SH-SY5Y (cell line): ENCODE measurements around the gene ITPR3.

Source experiments
- GATA2 ChIP-seq: IDR thresholded peaks from 2 replicates; pipeline ENCODE4 v1.6.1; 2011; ENCODE audit warnings: mild to moderate bottlenecking, low read depth, low read length
- GATA3 ChIP-seq: IDR thresholded peaks from 2 replicates; pipeline ENCODE4 v1.6.1; 2011; ENCODE audit warnings: low read depth, mild to moderate bottlenecking, low read length, moderate library complexity

The ITPR3 gene

GRCh38 chr6:33716379-33716778 is 95.3 kb downstream of the ITPR3 start:
- TF ChIP-seq GATA3 (no peak), GATA2 (no peak)

- no peak for TF ChIP-seq GATA2
- no peak for TF ChIP-seq GATA3
Observed at GRCh38 chr6:33716890-33717632, 95.9 kb downstream of the ITPR3 start.

GRCh38 chr6:33717934-33718455 is 96.9 kb downstream of the ITPR3 start:
- TF ChIP-seq GATA2 (no peak), GATA3 (no peak)

GRCh38 chr6:33718713-33719112 is 97.6 kb downstream of the ITPR3 start:
- TF ChIP-seq GATA3: no peak
- no peak for TF ChIP-seq GATA2

- no peak for TF ChIP-seq GATA3
- TF ChIP-seq GATA2: no peak
Observed at GRCh38 chr6:33719326-33719987, 98.3 kb downstream of the ITPR3 start.

GRCh38 chr6:33720998-33721397 is 99.9 kb downstream of the ITPR3 start:
- TF ChIP-seq GATA2 (no peak), GATA3 (no peak)

- no peak for TF ChIP-seq GATA3
- TF ChIP-seq GATA2: no peak
Observed at GRCh38 chr6:33721508-33721907, 100.4 kb downstream of the ITPR3 start.

- no peak for TF ChIP-seq GATA3
- no peak for TF ChIP-seq GATA2
Observed at GRCh38 chr6:33722103-33722623, 101.0 kb downstream of the ITPR3 start.

- TF ChIP-seq GATA2: no peak
- no peak for TF ChIP-seq GATA3
Observed at GRCh38 chr6:33723371-33724085, 102.4 kb downstream of the ITPR3 start.

- no peak for TF ChIP-seq GATA3
- no peak for TF ChIP-seq GATA2
Observed at GRCh38 chr6:33724102-33725023, 103.2 kb downstream of the ITPR3 start.

- TF ChIP-seq GATA2 (no peak), GATA3 (no peak)
Observed at GRCh38 chr6:33725222-33725621, 104.1 kb downstream of the ITPR3 start.

- no peak for TF ChIP-seq GATA2
Observed at GRCh38 chr6:33725891-33726673, 105.0 kb downstream of the ITPR3 start.

- no peak for TF ChIP-seq GATA3
- TF ChIP-seq GATA2: no peak
Observed at GRCh38 chr6:33726696-33727095, 105.6 kb downstream of the ITPR3 start.
